Activated naive CD4-positive, alpha-beta T cell treated with anti-CD3 and anti-CD28 coated beads, Interleukin-2, amount 50 U/mL, for 24 hours (primary cell): ENCODE results near the gene GDAP1L1.

ENCODE experiments used
- H3K27ac Mint-ChIP-seq: one replicate; pipeline ENCODE4 v1.8.0; 2021; ENCODE audit warnings: mild to moderate bottlenecking, mixed read lengths
- H3K27me3 Mint-ChIP-seq: one replicate; pipeline ENCODE4 v1.8.0; 2021; ENCODE audit warnings: mixed read lengths
- H3K36me3 Mint-ChIP-seq: one replicate; pipeline ENCODE4 v1.8.0; 2021; ENCODE audit warnings: mixed read lengths
- H3K4me1 Mint-ChIP-seq: one replicate; pipeline ENCODE4 v1.8.0; 2021; ENCODE audit warnings: mixed read lengths
- H3K4me3 Mint-ChIP-seq: one replicate; pipeline ENCODE4 v1.8.0; 2021; ENCODE audit warnings: mild to moderate bottlenecking, mixed read lengths
- H3K9me3 Mint-ChIP-seq: one replicate; pipeline ENCODE4 v1.8.0; 2021; ENCODE audit warnings: mixed read lengths

The GDAP1L1 gene

DNA sequence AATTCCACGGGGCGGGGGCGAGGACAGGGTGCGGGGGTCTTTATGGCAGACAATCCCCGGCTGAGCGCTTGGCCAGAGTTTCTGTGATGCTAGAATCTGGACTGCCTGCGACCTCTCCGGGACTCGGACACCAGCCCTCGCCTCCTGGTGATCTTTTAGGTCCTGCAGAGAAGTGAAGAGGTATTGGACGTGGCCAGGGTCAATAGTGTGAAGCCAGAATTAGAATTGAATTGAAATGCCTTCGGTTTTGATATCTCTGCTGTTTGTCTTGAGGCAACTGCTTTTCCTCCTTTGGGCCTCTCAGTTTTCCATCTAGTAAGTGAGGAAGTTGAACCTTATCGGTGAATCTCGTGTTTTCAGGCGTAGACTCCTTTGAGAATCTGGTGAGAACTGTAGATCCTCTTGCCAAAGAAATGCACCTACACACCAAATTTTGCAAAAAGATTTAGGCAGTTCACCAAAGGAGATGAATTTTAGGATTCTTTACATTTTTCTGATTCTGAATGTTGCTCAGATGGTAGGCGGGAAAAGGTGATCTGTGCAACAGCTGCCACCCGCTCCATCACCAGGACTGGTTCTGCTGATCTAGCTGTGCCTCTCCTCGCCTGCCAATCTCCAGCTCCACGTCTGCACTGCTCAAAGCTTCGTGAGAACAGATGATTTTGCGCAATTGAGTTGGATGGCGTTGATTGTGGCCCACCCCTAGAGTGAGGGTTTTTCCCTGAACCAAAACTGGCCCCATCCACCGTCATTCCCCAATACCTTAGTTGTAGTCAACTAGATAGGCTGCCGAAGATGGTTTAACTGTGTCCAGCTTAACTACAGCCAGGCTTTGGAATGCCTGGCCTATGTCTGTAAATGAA is 35.7 kb upstream of the GDAP1L1 start:
- peaks cover 75% of the 10 kb centered on the region for H3K4me1 Mint-ChIP-seq
- no peaks in the 10 kb centered on the region for H3K9me3 Mint-ChIP-seq
- peaks cover 7% of the 10 kb centered on the region for H3K36me3 Mint-ChIP-seq
- H3K27me3 Mint-ChIP-seq = no peaks in the 10 kb centered on the region
- H3K4me3 Mint-ChIP-seq = peak overlapping the region; percentile 95
- peak overlapping the region; percentile 97 for H3K27ac Mint-ChIP-seq

DNA sequence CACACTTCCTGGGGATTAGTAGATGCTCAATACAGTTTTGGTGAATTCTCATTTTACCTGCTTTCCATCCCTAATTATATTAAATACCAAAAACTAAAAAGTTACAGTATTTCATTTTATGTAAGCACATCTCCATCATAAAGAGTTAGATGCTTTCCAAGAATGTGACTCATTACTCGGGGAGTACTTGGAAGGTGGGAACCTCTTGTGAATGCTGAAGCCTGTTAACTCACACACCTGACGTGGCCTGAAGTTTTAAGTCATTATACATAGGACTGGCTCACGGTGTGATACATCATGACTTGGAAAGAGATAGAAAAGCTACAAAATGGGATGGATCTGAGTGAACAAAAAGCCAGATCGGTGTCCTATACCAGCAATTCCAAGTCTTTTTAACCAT is 34.3 kb upstream of the GDAP1L1 start:
- H3K27me3 Mint-ChIP-seq = no peaks in the 10 kb centered on the region
- peaks cover 3% of the 10 kb centered on the region for H3K36me3 Mint-ChIP-seq
- peaks cover 74% of the 10 kb centered on the region for H3K4me1 Mint-ChIP-seq
- no peaks in the 10 kb centered on the region for H3K9me3 Mint-ChIP-seq
- peak overlapping the region; percentile 46 for H3K27ac Mint-ChIP-seq
- no peak overlapping the region for H3K4me3 Mint-ChIP-seq

DNA sequence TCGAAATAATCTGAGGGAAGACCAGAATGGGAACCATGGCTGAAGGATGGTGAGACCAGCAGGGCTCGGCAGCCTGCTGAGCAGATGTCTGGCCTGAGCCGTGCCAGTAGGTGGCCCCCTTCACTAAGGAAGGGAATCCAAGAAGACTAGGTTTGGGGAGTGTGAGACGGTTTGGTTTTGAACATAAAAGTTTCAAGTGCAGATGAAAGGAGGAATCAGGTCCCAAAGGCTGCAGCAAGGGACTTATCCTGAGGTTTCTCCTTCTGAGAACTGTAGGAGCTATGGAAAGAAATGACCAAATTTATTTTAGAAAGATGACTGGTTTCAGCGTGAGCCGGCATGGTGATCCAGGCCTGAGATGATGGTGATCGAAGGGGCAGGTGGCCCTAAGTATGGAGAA is 32.0 kb upstream of the GDAP1L1 start:
- H3K27me3 Mint-ChIP-seq = no peaks in the 10 kb centered on the region
- H3K36me3 Mint-ChIP-seq = peaks cover 3% of the 10 kb centered on the region
- peak overlapping the region; percentile 9 for H3K4me3 Mint-ChIP-seq
- H3K27ac Mint-ChIP-seq = peak overlapping the region; percentile 60
- no peaks in the 10 kb centered on the region for H3K9me3 Mint-ChIP-seq
- H3K4me1 Mint-ChIP-seq = peaks cover 76% of the 10 kb centered on the region

DNA sequence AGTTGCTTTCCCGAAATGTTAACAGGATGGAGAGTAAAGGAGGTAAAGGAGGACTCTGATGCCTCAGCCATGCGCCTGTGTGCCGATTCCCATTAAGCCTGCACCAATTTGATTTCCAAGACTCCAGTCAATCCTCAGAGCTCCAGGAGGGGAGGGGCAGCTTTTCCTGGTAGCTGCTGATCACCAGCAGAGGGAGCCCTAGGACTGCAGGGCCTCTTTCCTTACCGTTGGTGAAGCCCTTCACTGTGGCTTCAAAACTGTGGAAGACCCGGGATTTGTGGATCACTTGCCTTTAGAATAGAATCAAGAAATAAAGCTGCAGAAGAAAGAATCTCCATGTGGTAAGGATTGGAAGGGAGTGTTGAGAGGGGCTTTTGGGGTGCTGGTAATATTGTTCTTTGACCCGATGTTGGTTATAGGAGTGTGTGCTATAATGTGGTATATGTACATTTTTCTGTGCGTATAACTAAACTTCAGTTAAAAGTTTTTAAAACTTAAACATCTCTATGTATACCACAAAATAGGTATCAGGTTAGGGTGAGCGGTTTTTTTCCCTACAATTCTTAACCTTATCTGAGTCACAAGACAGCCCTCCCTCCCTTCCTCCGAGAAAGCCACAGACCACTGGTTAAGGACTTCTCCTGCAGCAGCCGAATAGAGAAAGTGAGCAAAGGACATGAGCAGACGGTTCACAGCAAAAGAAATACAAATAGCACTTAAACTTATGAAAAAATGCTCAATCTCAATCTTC is 29.6 kb upstream of the GDAP1L1 start:
- H3K36me3 Mint-ChIP-seq = peaks cover 3% of the 10 kb centered on the region
- H3K4me1 Mint-ChIP-seq = peaks cover 70% of the 10 kb centered on the region
- H3K27ac Mint-ChIP-seq = peak overlapping the region; percentile 46

DNA sequence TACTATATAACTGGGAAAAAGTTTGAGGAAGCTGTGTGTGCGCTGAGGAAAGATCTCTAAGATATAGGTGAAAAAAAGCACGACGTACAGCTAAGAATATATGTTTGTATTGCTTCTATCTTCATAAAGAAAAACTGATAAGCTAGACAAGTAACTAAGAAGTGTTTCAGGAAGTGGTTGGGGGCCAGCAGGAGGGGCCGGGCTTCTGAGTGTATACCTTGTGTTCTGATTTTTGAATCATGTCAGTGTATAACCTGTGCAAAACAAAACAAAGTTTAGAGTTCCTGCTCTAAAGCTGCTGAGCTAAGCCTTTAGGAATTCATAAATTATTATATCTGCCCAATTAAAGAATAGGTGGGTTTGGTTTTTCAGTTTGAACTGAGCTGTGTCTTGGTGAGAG is 28.7 kb upstream of the GDAP1L1 start:
- Mint-ChIP-seq H3K27me3 (no peaks in the 10 kb centered on the region), H3K4me3 (peak overlapping the region; percentile 85), H3K4me1 (peaks cover 69% of the 10 kb centered on the region), H3K9me3 (no peaks in the 10 kb centered on the region), H3K36me3 (peaks cover 3% of the 10 kb centered on the region), H3K27ac (peak overlapping the region; percentile 81)

More for the DNA sequence above, 29.6 kb upstream of the GDAP1L1 start:
- Mint-ChIP-seq H3K4me3 (peak overlapping the region; percentile 85), H3K27me3 (no peaks in the 10 kb centered on the region), H3K9me3 (no peaks in the 10 kb centered on the region)

DNA sequence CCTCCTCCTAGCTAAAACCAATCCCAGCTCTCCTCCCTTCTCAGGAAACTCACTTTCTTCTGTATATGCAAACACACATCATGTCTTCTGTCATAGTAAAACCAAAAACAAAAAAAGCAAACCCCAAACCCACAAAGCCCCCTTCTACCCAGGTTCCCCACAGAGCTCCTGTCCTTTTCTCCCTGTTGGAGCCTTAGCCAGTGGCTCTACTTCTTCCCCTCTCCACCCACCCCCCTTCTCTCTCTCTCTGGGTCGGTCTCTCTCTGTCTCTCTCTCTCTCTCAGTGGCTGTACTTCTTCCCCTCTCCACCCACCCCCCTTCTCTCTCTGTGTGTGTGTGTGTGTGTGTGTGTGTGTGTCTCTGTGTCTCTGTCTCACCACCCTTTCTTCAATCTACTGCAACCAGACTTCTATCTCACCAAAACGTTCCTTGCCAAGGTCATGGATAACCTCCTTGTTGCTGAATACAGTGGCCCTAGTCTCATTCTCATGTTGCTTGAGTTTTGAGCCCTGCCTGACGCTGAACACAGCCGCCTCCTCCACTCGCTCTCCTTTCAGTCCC is 27.9 kb upstream of the GDAP1L1 start:
- Mint-ChIP-seq H3K4me1 (peaks cover 67% of the 10 kb centered on the region), H3K27ac (peak overlapping the region; percentile 81), H3K27me3 (no peaks in the 10 kb centered on the region), H3K36me3 (peaks cover 3% of the 10 kb centered on the region), H3K9me3 (no peaks in the 10 kb centered on the region), H3K4me3 (peak overlapping the region; percentile 85)

DNA sequence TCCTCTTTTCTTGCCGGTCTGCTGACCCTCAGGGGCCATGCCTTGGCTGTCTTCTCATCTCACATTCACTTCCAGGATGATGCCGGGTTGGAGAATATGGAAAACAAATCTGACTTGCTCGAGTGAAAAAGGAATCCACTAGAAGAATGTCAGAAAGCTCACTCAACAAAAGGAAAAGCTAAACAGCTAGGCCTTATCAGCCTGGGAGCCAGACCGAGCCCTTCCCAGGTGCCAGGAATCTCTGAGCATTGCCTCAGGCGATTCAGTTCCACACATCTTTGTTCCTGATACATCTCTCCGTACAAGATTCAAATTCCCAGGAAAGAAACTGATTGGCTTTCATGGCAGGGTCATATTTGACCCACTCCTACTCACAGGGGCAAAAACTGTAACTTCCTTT is 27.3 kb upstream of the GDAP1L1 start:
- no peaks in the 10 kb centered on the region for H3K27me3 Mint-ChIP-seq
- H3K9me3 Mint-ChIP-seq = no peaks in the 10 kb centered on the region
- peaks cover 64% of the 10 kb centered on the region for H3K4me1 Mint-ChIP-seq
- peak overlapping the region; percentile 61 for H3K4me3 Mint-ChIP-seq
- peaks cover 3% of the 10 kb centered on the region for H3K36me3 Mint-ChIP-seq
- H3K27ac Mint-ChIP-seq = peak overlapping the region; percentile 81

DNA sequence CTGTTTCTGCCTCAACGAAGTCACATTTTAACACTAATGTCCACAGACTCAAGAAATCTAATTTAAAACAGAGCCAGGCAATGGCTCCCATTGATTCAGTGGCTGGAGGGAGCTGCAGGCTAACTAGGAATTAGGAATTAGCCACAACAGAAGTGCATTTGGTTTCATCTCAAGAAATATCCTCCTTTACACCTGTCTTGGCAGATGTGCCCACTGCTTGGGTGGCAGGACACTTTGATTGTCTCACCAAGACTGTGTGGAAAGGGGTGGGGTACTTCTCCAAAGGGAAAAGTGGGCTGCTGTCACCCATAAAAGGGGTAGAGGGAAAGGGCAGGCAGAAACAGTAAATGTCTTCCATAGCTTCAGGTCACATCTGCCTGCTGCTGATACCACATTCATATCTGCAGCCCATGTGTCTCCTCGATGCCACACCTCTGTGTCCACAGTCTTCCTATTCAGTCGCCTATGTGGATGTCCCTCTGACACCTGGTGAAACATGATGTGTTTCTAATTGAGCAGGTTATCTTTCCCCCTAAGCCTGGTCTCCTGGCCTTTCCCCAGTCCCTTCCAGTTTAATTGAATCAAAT is 25.6 kb upstream of the GDAP1L1 start:
- Mint-ChIP-seq H3K36me3 (no peaks in the 10 kb centered on the region), H3K27ac (peak overlapping the region; percentile 33), H3K4me3 (no peak overlapping the region), H3K4me1 (peaks cover 51% of the 10 kb centered on the region), H3K9me3 (no peaks in the 10 kb centered on the region), H3K27me3 (no peaks in the 10 kb centered on the region)

DNA sequence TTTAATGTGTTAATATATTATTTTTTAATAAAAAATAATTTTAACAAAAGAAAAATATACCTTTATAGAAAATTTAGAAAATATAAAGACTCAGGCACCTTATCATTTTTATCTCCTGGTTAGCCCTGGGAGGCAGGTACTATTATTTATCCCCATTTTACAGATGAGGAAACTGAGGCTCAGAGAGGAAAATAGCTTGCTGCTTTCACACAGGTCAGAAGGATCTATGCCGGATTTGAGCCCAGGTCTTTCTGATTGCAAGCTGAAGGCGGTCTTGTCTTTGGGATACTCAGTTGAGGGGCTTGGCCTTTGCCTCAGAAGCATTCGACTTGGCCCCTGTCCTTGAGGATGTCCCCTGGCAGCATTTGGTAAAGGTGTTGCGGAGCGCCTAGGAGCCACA is 25.1 kb upstream of the GDAP1L1 start:
- H3K27ac Mint-ChIP-seq = no peak overlapping the region
- H3K4me1 Mint-ChIP-seq = peaks cover 46% of the 10 kb centered on the region
- H3K4me3 Mint-ChIP-seq = no peak overlapping the region
- H3K36me3 Mint-ChIP-seq = no peaks in the 10 kb centered on the region
- H3K9me3 Mint-ChIP-seq = no peaks in the 10 kb centered on the region
- no peaks in the 10 kb centered on the region for H3K27me3 Mint-ChIP-seq

DNA sequence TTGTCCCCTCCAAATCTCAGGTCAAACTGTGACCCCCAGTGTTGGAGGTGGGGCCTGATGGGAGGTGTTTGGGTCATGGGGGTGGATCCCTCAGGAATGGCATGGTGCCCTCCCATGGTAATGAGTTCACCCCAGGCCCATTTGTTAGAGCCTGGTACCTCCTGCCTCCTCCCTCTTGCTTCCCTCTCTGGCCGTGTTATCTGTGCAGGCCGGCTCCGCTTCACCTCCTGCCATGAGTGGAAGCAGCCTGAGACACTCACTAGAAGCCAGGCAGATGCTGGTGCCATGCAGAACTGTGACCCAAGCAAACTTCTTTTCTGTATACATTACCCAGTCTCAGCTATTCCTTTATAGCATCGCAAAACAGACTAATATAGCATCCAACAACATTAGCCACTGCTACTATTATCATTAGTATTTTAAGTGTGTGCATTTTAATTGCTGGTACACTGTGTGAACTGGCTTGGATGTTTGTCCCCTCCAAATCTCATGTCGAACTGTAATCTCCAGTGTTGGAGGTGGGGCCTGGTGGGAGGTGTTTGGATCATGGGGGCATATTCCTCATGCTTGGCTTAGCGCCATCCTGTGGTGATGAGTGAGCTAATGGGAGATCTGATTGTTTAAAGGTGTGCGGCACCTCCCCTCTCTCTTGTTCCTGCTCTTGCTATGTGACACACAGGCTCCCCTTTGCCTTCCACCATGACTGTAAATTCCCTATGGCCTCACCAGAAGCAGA is 24.3 kb upstream of the GDAP1L1 start:
- Mint-ChIP-seq H3K9me3 (no peaks in the 10 kb centered on the region), H3K4me3 (no peak overlapping the region), H3K27me3 (no peaks in the 10 kb centered on the region), H3K36me3 (no peaks in the 10 kb centered on the region), H3K27ac (peak overlapping the region; percentile 19), H3K4me1 (peaks cover 38% of the 10 kb centered on the region)

DNA sequence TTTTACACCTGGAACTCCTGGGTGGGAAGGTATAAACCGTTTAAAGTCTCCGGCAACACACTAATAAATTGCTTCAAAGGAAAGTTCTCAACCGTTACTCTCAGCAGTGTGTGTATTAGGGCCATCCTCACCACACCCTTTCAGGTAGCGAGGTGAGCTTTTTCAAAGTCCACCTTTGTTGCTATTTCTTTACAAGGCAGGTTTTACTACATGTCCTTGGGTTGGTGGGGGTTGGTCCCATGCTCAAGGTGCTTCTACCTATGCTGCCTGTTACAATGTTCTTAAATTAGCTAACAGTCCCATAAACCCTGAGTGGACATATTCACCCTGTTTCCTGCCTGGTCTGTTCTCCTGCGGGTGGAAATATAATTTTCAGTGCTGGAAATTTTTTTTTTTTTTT is 23.4 kb upstream of the GDAP1L1 start:
- no peak overlapping the region for H3K4me3 Mint-ChIP-seq
- no peaks in the 10 kb centered on the region for H3K36me3 Mint-ChIP-seq
- no peaks in the 10 kb centered on the region for H3K27me3 Mint-ChIP-seq
- peaks cover 29% of the 10 kb centered on the region for H3K4me1 Mint-ChIP-seq
- H3K27ac Mint-ChIP-seq = no peak overlapping the region
- H3K9me3 Mint-ChIP-seq = no peaks in the 10 kb centered on the region

DNA sequence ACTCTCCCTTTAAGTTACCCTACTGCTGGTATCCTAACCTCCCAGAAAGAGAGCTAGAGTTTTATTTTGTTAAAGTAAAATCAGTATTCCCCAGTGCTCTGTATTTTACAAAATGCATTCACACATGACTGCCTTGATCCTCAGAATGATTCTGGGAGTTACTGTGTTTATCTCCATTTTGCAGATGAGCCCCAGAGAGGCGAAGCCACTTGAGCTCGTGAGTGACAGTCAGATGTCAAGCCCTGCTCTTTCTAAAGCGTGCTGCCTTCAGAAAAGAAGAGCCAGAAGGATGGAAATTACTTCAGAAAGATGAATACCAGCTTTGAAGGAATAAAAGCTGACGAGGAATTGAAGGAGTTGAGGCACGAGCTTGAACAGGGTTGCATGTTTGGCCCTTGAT is 22.5 kb upstream of the GDAP1L1 start:
- Mint-ChIP-seq H3K27me3 (no peaks in the 10 kb centered on the region), H3K9me3 (no peaks in the 10 kb centered on the region), H3K4me3 (no peak overlapping the region), H3K27ac (no peak overlapping the region), H3K4me1 (peaks cover 20% of the 10 kb centered on the region), H3K36me3 (no peaks in the 10 kb centered on the region)

DNA sequence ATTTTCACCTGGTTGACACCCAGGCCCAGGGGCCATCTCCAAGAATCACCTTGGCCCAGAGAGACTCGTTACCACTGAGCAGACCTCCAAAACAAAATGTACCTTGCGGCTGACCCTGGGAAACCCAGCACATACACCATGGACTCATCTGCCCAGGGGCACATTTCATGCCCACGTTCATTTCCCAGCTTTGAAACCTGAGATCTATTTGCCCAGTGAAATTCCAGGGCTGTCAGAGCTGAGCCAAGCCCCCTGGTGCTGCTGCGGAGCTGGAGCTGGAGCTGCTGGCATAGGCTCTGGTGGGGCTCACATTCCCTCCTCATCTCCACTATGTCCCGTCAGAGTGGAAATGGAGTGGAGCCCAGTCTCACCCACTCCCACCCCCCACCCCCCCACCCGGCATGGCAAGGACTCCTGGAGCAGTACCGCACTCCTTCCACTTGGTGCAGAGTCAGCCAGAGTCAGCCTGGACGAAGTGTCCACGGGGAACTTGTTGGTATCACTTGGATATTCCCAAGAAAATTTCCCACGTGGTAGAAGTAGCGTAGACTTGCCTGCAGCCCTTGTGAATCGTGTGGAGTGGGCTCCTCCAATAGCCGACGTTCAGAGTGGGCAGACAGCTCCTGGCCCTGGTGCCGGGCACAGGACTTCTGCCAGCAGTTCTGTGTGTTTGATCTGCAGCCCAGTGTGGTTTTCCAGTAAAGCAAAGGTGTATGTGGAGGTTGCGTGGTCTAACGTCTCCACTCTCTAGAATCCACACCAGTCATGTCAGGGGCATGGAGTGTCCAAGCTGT is 18.4 kb upstream of the GDAP1L1 start:
- Mint-ChIP-seq H3K27me3 (no peaks in the 10 kb centered on the region), H3K4me3 (no peak overlapping the region), H3K27ac (no peak overlapping the region), H3K36me3 (no peaks in the 10 kb centered on the region), H3K4me1 (peaks cover 7% of the 10 kb centered on the region), H3K9me3 (no peaks in the 10 kb centered on the region)

DNA sequence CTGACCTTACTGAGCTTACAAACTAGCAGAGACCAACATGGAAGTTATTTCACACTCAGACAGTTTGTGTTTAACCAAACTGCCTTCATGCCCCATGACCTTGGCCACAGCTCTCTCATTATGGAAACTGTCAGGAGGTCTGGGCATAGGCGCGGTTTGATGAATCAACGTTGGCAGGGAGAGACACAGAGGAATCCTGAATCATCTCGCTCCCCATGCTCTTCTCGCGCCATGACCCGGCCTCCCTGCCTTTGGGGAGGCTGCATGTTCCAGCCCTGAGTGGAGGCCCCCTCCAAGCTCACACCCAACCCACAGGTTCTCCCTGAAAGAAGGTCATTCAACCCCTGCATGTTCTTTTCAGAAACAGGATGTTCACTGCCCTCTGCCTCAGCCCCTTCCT is 15.9 kb upstream of the GDAP1L1 start:
- no peak overlapping the region for H3K27ac Mint-ChIP-seq
- H3K4me1 Mint-ChIP-seq = peaks cover 7% of the 10 kb centered on the region
- no peaks in the 10 kb centered on the region for H3K27me3 Mint-ChIP-seq
- H3K36me3 Mint-ChIP-seq = no peaks in the 10 kb centered on the region
- H3K4me3 Mint-ChIP-seq = no peak overlapping the region
- H3K9me3 Mint-ChIP-seq = no peaks in the 10 kb centered on the region
